Ovary (tissue), 9 donors: ENCODE measurements around the gene GRIN3A. TPM values are rescaled to one million over a fixed set of nuclear protein-coding genes. Genes with fewer than 3 reads are reported as not detected.
A peak's percentile ranks its signal among the peaks of the same experiment; 100 is the strongest.

Experiments used
- DNase-seq, 5 donors: peaks; one replicate each; pipeline ENCODE4 v3.0.0-alpha.2; 2019 to 2020
- H3K27ac ChIP-seq, 2 donors: fragments of 200-600 bp; one replicate each; pipeline versions ENCODE4 v1.5.1 to v1.8.0; 2019 to 2022
- H3K27me3 ChIP-seq: fragments of 200-600 bp; one replicate; pipeline ENCODE4 v1.8.0; 2022
- H3K36me3 ChIP-seq: fragments of 200-600 bp; sonication (generic); one replicate; pipeline ENCODE4 v1.5.1; 2019
- H3K4me1 ChIP-seq: one replicate; pipeline ENCODE4 v1.8.1; 2013; ENCODE audit warnings: mild to moderate bottlenecking, moderate library complexity; ENCODE audit not compliant: insufficient read depth
- H3K4me3 ChIP-seq: fragments of 200-600 bp; sonication (generic); one replicate; pipeline ENCODE4 v1.5.1; 2017
- H3K9me3 ChIP-seq, 2 donors: fragments of 200-600 bp in 1 of 2; sonication (generic) in 1 of 2; one replicate each; pipeline versions ENCODE4 v1.5.1 to v1.8.1; 2013 to 2019; ENCODE audit warnings: mild to moderate bottlenecking in 1 of 2, moderate library complexity in 1 of 2
- EP300 ChIP-seq: sonication (generic); formaldehyde crosslinking; IDR thresholded peaks from one replicate; pipeline ENCODE4 v1.6.1; 2017; ENCODE audit warnings: antibody characterized with exemption
- POLR2A ChIP-seq: fragments of 450-650 bp; IDR thresholded peaks from one replicate; pipeline ENCODE4 v1.6.1; 2017; ENCODE audit warnings: antibody characterized with exemption, mild to moderate bottlenecking, moderate library complexity
- WGBS, 3 donors: extraction: QIAGEN DNeasy Blood & Tissue Kit in 1 of 3; methylation state at CpG; one replicate each; pipeline versions ENCODE4 v1.1.5 to v1.1.7; 2013 to 2017; 5-methylcytosine and 5-hydroxymethylcytosine counted together
- intact Hi-C, 4 donors: fragments of 100-400 bp; cut with DNase I; formaldehyde crosslinking; loops; one replicate each; pipeline versions ENCODE4 v1.11.0 to v1.15.1; 2022 to 2023
- polyA plus RNA-seq, 2 donors: library from polyadenylated mRNA; stranded (reverse); fragments of 200-250 nt in 1 of 2; fragments of 350-450 nt in 1 of 2; fragmentation: Illumina TruSeq in 1 of 2; extraction: RNeasy Lipid Tissue Mini Kit (QIAGEN cat#74804) in 1 of 2; gene quantifications; one replicate each; pipeline ENCODE4 v1.2.3, GENCODE V29; 2013 to 2014
- total RNA-seq, 7 donors: library from RNA; depleted of rRNA in 2 of 7; stranded (reverse); fragments of >200 nt in 2 of 7; fragmentation: NEBNext Ultra II Directional in 3 of 7; extraction: Animal tissue kit (Norgen Biotek cat#: 25700) in 3 of 7; gene quantifications; one replicate each; pipeline versions ENCODE4 v1.1.0 to v1.2.4, GENCODE V29; 2016 to 2023
- TF ChIP-seq, protein P1 (sequence below), 3 donors: fragments of 450-650 bp in 2 of 3; fragments of 200-600 bp in 1 of 3; IDR thresholded peaks; one replicate each; pipeline versions ENCODE4 v1.5.1 to v1.8.0; 2016 to 2022; ENCODE audit warnings: antibody characterized with exemption in 3 of 3, mild to moderate bottlenecking in 1 of 3
- donor health status: DM: no; HTN: no; CAD: no; lungs with moderate emphysema.
- donor health status: DM: no; HTN: no; CAD: no.
- donor health status: Bipolar disorder and iron deficiency.
- donor health status: DM: yes; HTN: yes; CAD: no.
- donor health status: DM: no; HTN: no; CAD: no.
- donor health status: DM: yes; HTN: yes; CAD: no.

Gene GRIN3A
- total and polyA plus RNA-seq, 9 donors = 0.02 to 1.00 (median 0.24) TPM

GRCh38 chr9:101533334-101534204, 204.9 kb downstream of the GRIN3A start, which contains the start of gene RNF20:
TSS of gene RNF20 (plus strand) at chr9:101533853. CDS start at chr9:101535424, 1,571 bp downstream.
- Histone ChIP-seq H3K36me3 (no peaks in the 10 kb centered on the region), H3K27me3 (no peaks in the 10 kb centered on the region), H3K27ac (peak within 1 kb of the TSS; percentile 91 to 97), H3K4me3 (peak within 1 kb of the TSS; percentile 69), H3K9me3 (no peaks in the 10 kb centered on the region), H3K4me1 (no peaks in the 10 kb centered on the region)
- peak; percentile 7 for TF ChIP-seq POLR2A
- peak; percentile 43 for TF ChIP-seq EP300
- TF ChIP-seq, protein P1, sequence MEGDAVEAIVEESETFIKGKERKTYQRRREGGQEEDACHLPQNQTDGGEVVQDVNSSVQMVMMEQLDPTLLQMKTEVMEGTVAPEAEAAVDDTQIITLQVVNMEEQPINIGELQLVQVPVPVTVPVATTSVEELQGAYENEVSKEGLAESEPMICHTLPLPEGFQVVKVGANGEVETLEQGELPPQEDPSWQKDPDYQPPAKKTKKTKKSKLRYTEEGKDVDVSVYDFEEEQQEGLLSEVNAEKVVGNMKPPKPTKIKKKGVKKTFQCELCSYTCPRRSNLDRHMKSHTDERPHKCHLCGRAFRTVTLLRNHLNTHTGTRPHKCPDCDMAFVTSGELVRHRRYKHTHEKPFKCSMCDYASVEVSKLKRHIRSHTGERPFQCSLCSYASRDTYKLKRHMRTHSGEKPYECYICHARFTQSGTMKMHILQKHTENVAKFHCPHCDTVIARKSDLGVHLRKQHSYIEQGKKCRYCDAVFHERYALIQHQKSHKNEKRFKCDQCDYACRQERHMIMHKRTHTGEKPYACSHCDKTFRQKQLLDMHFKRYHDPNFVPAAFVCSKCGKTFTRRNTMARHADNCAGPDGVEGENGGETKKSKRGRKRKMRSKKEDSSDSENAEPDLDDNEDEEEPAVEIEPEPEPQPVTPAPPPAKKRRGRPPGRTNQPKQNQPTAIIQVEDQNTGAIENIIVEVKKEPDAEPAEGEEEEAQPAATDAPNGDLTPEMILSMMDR (IDR thresholded peaks at IDR 0.05) = no peak
- DNase-seq = peak; percentile 99 to 100 (median 100)
- intact Hi-C loops = loop anchor here in 3 of 4 donors (5.0 kb wide), 2 partner anchors 76 to 136 kb away; partner anchors contain the start of genes MRPL50 (in 1 of the 3) and ZNF189 (in 1 of the 3)
- 0 to 1% (median 1%) methylated on average over 43 to 45 of the region's 45 CpGs for WGBS, 3 donors

DNA sequence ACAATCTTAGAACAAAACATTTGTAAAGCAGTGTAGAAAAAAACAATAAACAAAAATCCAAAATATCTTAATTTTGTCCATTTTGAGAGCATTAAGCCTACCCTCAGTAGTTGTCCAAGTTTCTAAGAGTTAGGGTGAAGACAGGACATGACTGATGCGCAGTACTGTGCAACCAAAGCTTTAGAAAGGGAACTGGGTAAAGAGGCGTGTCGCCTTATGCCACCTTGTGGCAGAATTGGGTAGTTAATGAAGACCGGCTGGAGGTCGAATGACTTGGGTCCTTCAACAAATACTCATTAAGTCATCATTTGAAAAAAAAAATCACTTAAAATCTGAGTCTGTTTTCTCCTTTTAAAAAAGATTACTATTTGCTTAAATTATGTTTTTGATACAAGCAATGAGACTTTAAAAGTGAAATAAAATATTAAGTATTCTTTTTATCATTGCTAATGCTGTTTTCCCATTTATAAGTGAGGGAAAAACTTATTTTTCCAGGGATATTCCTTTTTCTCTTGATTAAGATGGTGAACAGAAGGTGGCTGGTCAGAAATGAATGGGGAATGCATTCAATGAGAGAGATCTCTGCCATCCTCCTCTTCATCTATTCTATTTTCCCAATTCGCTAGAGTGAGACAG, 208.3 kb downstream of the GRIN3A start:
- H3K4me1 ChIP-seq = no peaks in the 10 kb centered on the region
- H3K36me3 ChIP-seq = no peaks in the 10 kb centered on the region
- no peak overlapping the region for H3K27ac ChIP-seq
- TF ChIP-seq, protein P1 (IDR thresholded peaks at IDR 0.05) = peak; percentile 62 to 79 (median 67)
- no peak for TF ChIP-seq POLR2A
- intact Hi-C loops = loop anchor here (1.0 to 5.0 kb wide), 4 partner anchors 71 to 133 kb away; partner anchors contain the start of genes MRPL50 (in 1 of the 4) and ZNF189 (in 1 of the 4)
- 17 to 19% (median 19%) methylated on average over 6 of the region's 6 CpGs for WGBS, 3 donors
- peak; percentile 51 to 76 (median 64) for DNase-seq
- H3K9me3 ChIP-seq = no peaks in the 10 kb centered on the region
- H3K27me3 ChIP-seq = no peaks in the 10 kb centered on the region
- H3K4me3 ChIP-seq = no peak overlapping the region

DNA sequence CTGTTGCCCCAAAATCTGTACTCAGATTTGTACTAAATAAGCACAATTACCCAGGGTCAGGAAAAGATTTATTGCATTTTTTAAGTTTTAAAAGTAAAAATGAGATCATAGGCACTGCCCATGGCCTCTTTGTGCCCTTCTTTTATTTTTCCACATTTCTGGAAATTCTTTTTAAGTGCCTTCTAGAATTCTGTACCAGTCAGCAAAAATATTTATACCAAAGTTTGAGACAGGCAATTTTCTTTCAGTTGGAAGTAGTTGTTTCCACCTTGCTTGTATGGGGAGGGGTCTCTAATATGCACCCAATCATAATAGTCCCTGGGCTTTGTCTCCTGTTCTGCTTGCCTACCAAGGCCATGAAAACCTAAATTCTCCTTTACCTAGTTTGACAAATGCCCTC, 210.4 kb downstream of the GRIN3A start:
- H3K4me1 ChIP-seq = no peaks in the 10 kb centered on the region
- no peaks in the 10 kb centered on the region for H3K36me3 ChIP-seq
- no peak overlapping the region for H3K27ac ChIP-seq
- TF ChIP-seq, protein P1 (IDR thresholded peaks at IDR 0.05) = no peak
- TF ChIP-seq EP300 (no peak), POLR2A (no peak)
- H3K9me3 ChIP-seq = no peaks in the 10 kb centered on the region
- no peaks in the 10 kb centered on the region for H3K27me3 ChIP-seq
- DNase-seq = no peak
- H3K4me3 ChIP-seq = no peak overlapping the region
- intact Hi-C loops = no loop called here

- TF ChIP-seq, protein P1 (IDR thresholded peaks at IDR 0.05) = no peak
- TF ChIP-seq POLR2A (no peak), EP300 (no peak)
- Histone ChIP-seq H3K27ac (no peak overlapping the region), H3K27me3 (no peaks in the 10 kb centered on the region), H3K4me1 (no peaks in the 10 kb centered on the region), H3K36me3 (no peaks in the 10 kb centered on the region), H3K4me3 (no peak overlapping the region), H3K9me3 (no peaks in the 10 kb centered on the region)
- intact Hi-C loops = no loop called here
- 69 to 75% (median 74%) methylated on average over 6 of the region's 6 CpGs for WGBS, 3 donors
- no peak for DNase-seq
These were observed 211.4 kb downstream of the GRIN3A start for GRCh38 chr9:101527066-101527465.
